Hepatocyte (in vitro differentiated cells): ENCODE data around the gene HS3ST4. TPM values are rescaled to one million over a fixed set of nuclear protein-coding genes. Genes with fewer than 3 reads are reported as not detected.

Experiments used
- DNase-seq: peaks from one replicate; pipeline ENCODE4 v3.0.0-alpha.2; 2016; ENCODE audit warnings: low spot score
- H2AFZ ChIP-seq: fragments of 200-600 bp; sonication (generic); 2 replicates; pipeline ENCODE4 v1.6.0; 2016; ENCODE audit warnings: antibody characterized with exemption, mild to moderate bottlenecking
- H3K27ac ChIP-seq: fragments of 200-600 bp; sonication (generic); 2 replicates; pipeline ENCODE4 v1.5.1; 2016; ENCODE audit warnings: mild to moderate bottlenecking
- H3K27me3 ChIP-seq: fragments of 200-600 bp; sonication (generic); 2 replicates; pipeline ENCODE4 v1.6.1; 2016
- H3K36me3 ChIP-seq: fragments of 200-600 bp; sonication (generic); replicated peaks from 2 replicates; pipeline ENCODE4 v1.5.1; 2016; ENCODE audit warnings: low read depth; ENCODE audit not compliant: insufficient read depth
- H3K4me1 ChIP-seq: fragments of 200-600 bp; sonication (generic); 2 replicates; pipeline ENCODE4 v1.5.1; 2016; ENCODE audit warnings: mild to moderate bottlenecking, moderate library complexity; ENCODE audit not compliant: insufficient read depth
- H3K4me2 ChIP-seq: fragments of 200-600 bp; sonication (generic); 2 replicates; pipeline ENCODE4 v1.6.0; 2016
- H3K4me3 ChIP-seq: fragments of 200-600 bp; sonication (generic); 2 replicates; pipeline ENCODE4 v1.5.1; 2016; ENCODE audit warnings: mild to moderate bottlenecking
- H3K79me2 ChIP-seq: fragments of 200-600 bp; sonication (generic); 2 replicates; pipeline ENCODE4 v1.6.0; 2017; ENCODE audit warnings: mild to moderate bottlenecking
- H3K9me2 ChIP-seq: fragments of 200-600 bp; sonication (generic); replicated peaks from 2 replicates; pipeline ENCODE4 v1.6.0; 2017; ENCODE audit warnings: mild to moderate bottlenecking; ENCODE audit not compliant: insufficient read depth
- H3K9me3 ChIP-seq: fragments of 200-600 bp; sonication (generic); 2 replicates; pipeline ENCODE4 v1.5.1; 2016; ENCODE audit warnings: low read depth, mild to moderate bottlenecking
- H4K20me1 ChIP-seq: fragments of 200-600 bp; sonication (generic); 2 replicates; pipeline ENCODE4 v1.6.0; 2016; ENCODE audit warnings: mild to moderate bottlenecking; ENCODE audit not compliant: insufficient read depth, poor library complexity, severe bottlenecking
- CTCF ChIP-seq: fragments of 200-600 bp; sonication (generic); IDR thresholded peaks from 2 replicates; pipeline ENCODE4 v1.5.1; 2016; ENCODE audit warnings: antibody characterized with exemption, mild to moderate bottlenecking; ENCODE audit not compliant: poor library complexity
- EZH2 ChIP-seq: fragments of 200-600 bp; sonication (generic); IDR thresholded peaks from 2 replicates; pipeline ENCODE4 v1.6.1; 2016; ENCODE audit warnings: antibody characterized with exemption, mild to moderate bottlenecking, borderline replicate concordance
- EZH2phosphoT487 ChIP-seq: fragments of 200-600 bp; sonication (generic); IDR thresholded peaks from one replicate; pipeline ENCODE4 v1.6.1; 2018; ENCODE audit warnings: antibody characterized with exemption, mild to moderate bottlenecking, low read depth, moderate library complexity; ENCODE audit not compliant: unreplicated experiment, severe bottlenecking
- WGBS: methylation state at CpG from one replicate; pipeline ENCODE4 v1.1.6; 2016; ENCODE audit warnings: low lambda C conversion rate; ENCODE audit errors: missing lambda C conversion rate; 5-methylcytosine and 5-hydroxymethylcytosine counted together
- microRNA counts: library from miRNA; unstranded; fragments of <30 nt; microRNA quantifications from one replicate; lab custom pipeline; 2017
- microRNA-seq: library from miRNA; unstranded; fragments of <30 nt; microRNA quantifications from one replicate; pipeline ENCODE4, GENCODE V29; 2017
- polyA plus RNA-seq: library from polyadenylated mRNA; unstranded; fragments of >200 nt; fragmentation: Nextera tagmentation; extraction: Ambion mirVana; gene quantifications from 2 replicates; pipeline ENCODE4 v1.2.1, GENCODE V29; 2016
- small RNA-seq: library from RNA; depleted of rRNA; stranded (forward); fragments of <200 nt; gene quantifications from one replicate; pipeline ENCODE3, GENCODE V24; 2014
- total RNA-seq: library from RNA; depleted of rRNA; stranded (reverse); fragments of >200 nt; gene quantifications from 2 replicates; pipeline ENCODE4 v1.2.3, GENCODE V29; 2014

Gene HS3ST4
- total and polyA plus RNA-seq, 2 experiments from 2014 or later: 2.0 to 3.1 TPM

GRCh38 chr16:26177438-26177837, 485.7 kb downstream of the HS3ST4 start:
- H3K27ac ChIP-seq: no peak overlapping the region
- H3K4me1 ChIP-seq: no peaks in the 10 kb centered on the region
- H3K4me2 ChIP-seq: no peak overlapping the region
- TF ChIP-seq EZH2phosphoT487 (no peak), EZH2 (no peak), CTCF (no peak)
- H3K9me2 ChIP-seq: no peaks in the 10 kb centered on the region
- WGBS: 23% methylated on average over 1 of the region's 1 CpG
- H3K36me3 ChIP-seq: no peaks in the 10 kb centered on the region
- no peaks in the 10 kb centered on the region for H3K27me3 ChIP-seq
- no peak overlapping the region for H3K4me3 ChIP-seq
- DNase-seq: no peak
- no peak overlapping the region for H2AFZ ChIP-seq
- no peaks in the 10 kb centered on the region for H3K79me2 ChIP-seq
- no peaks in the 10 kb centered on the region for H3K9me3 ChIP-seq
- no peaks in the 10 kb centered on the region for H4K20me1 ChIP-seq

DNA sequence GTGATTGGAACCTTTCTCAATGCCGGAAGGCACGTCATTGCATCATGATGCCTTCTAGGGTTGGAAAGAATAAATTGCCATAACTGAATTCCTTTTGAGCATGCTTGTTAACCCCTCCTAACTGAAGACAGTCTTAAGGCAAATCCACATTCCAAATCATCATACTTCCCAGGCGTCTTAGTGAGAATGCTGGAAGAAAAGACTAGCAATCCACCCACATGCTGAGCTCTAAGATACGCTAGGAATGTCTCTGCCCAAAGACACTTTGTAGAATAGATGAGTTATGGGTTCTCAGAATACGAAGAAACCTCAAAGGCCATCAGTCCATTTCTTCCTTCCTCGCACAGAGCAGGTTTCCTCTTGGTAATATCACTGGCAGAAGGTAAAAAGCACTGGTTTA, 486.5 kb downstream of the HS3ST4 start:
- no peak overlapping the region for H2AFZ ChIP-seq
- H3K27me3 ChIP-seq: no peaks in the 10 kb centered on the region
- TF ChIP-seq EZH2phosphoT487 (no peak), EZH2 (no peak), CTCF (no peak)
- H3K9me2 ChIP-seq: no peaks in the 10 kb centered on the region
- H3K79me2 ChIP-seq: no peaks in the 10 kb centered on the region
- H3K4me2 ChIP-seq: no peak overlapping the region
- H3K36me3 ChIP-seq: no peaks in the 10 kb centered on the region
- no peak for DNase-seq
- no peak overlapping the region for H3K27ac ChIP-seq
- H3K4me1 ChIP-seq: no peaks in the 10 kb centered on the region
- no peak overlapping the region for H3K4me3 ChIP-seq
- H3K9me3 ChIP-seq: no peaks in the 10 kb centered on the region
- WGBS: 82% methylated on average over 6 of the region's 6 CpGs
- no peaks in the 10 kb centered on the region for H4K20me1 ChIP-seq

- Histone ChIP-seq H3K4me3 (no peak overlapping the region), H3K36me3 (no peaks in the 10 kb centered on the region), H4K20me1 (no peaks in the 10 kb centered on the region), H3K27ac (no peak overlapping the region), H3K27me3 (no peaks in the 10 kb centered on the region), H3K9me2 (no peaks in the 10 kb centered on the region), H3K79me2 (no peaks in the 10 kb centered on the region), H2AFZ (no peak overlapping the region), H3K9me3 (no peaks in the 10 kb centered on the region), H3K4me2 (no peak overlapping the region), H3K4me1 (peaks cover 17% of the 10 kb centered on the region)
- TF ChIP-seq CTCF: no peak
- TF ChIP-seq EZH2: no peak
- TF ChIP-seq EZH2phosphoT487: no peak
- DNase-seq: no peak
- 96% methylated on average over 1 of the region's 1 CpG for WGBS
Observed at GRCh38 chr16:26186091-26186615, 494.4 kb downstream of the HS3ST4 start.

MicroRNA genes within 50 kb of the gene (microRNA counts, 767-probe panel; counts per million panel counts)
- not detected for microRNA hsa-miR-548w (lab: Ali Mortazavi, UCI)

Small RNA genes within 50 kb of the gene (microRNA-seq; reads per million reads assigned to microRNA genes)
- gene MIR548W: not detected

Small RNA genes within 50 kb of the gene (small RNA-seq; reads per million reads assigned to genes)
- gene HMGN2P3 (not detected), gene MIR548W (not detected), gene RNA5SP405 (not detected)
